H1 (cell line): Measurements from ENCODE around the gene TSC1. TPM values are rescaled to one million over a fixed set of nuclear protein-coding genes. Genes with fewer than 3 reads are reported as not detected.

ENCODE experiments used
- CTCF ChIA-PET: fragments of 300-600 bp; sonication (Branson Sonifier 250); formaldehyde crosslinking; loops from one replicate; lab custom pipeline; 2021; ENCODE audit not compliant: partially characterized antibody; lab: Charles Lee
- POLR2A ChIA-PET: fragments of 300-600 bp; sonication (Branson Sonifier 250); formaldehyde crosslinking; loops from one replicate; lab custom pipeline; 2021; ENCODE audit warnings: inconsistent platforms; ENCODE audit not compliant: partially characterized antibody; lab: Charles Lee
- DNase-seq, 2 experiments: peaks; one replicate each; pipeline versions ENCODE4 v3.0.0 to v3.0.0-alpha.2; 2010 to 2022; ENCODE audit warnings: low spot score in 2 of 2, low read depth in 1 of 2, mixed read lengths in 1 of 2
- FAIRE-seq: peaks from 2 replicates; lab custom pipeline; 2011; peaks lifted over from hg19 to GRCh38; lab: Jason Lieb, UNC
- H2AFZ ChIP-seq: 2 replicates; pipeline ENCODE4 v1.8.1; 2012; ENCODE audit warnings: low read length, inconsistent platforms
- H2AK5ac ChIP-seq: 2 replicates; pipeline ENCODE4 v1.6.1; 2013; ENCODE audit warnings: low read depth, low read length
- H2BK120ac ChIP-seq: replicated peaks from 2 replicates; pipeline ENCODE3; 2013; ENCODE audit warnings: low read depth, low read length, inconsistent platforms
- H2BK12ac ChIP-seq: 2 replicates; pipeline ENCODE4 v1.6.1; 2013; ENCODE audit warnings: low read depth, low read length
- H2BK15ac ChIP-seq: 2 replicates; pipeline ENCODE4 v1.6.1; 2013; ENCODE audit warnings: low read length
- H2BK20ac ChIP-seq: 2 replicates; pipeline ENCODE4 v1.6.1; 2013; ENCODE audit warnings: low read length
- H2BK5ac ChIP-seq: 2 replicates; pipeline ENCODE4 v1.6.1; 2013; ENCODE audit warnings: low read depth, low read length
- H3K14ac ChIP-seq: 2 replicates; pipeline ENCODE4 v1.6.1; 2013; ENCODE audit warnings: inconsistent platforms; ENCODE audit not compliant: insufficient read length
- H3K18ac ChIP-seq: 2 replicates; pipeline ENCODE4 v1.6.1; 2013; ENCODE audit warnings: low read length; ENCODE audit errors: extremely low read depth
- H3K23ac ChIP-seq: 2 replicates; pipeline ENCODE4 v1.6.1; 2013; ENCODE audit warnings: inconsistent platforms; ENCODE audit not compliant: insufficient read length
- H3K23me2 ChIP-seq: 2 replicates; pipeline ENCODE4 v1.6.1; 2013; ENCODE audit warnings: low read depth, low read length
- H3K27ac ChIP-seq: 2 replicates; pipeline ENCODE4 v1.6.1; 2011; ENCODE audit warnings: low read depth, low read length, inconsistent platforms
- H3K27me3 ChIP-seq, 4 experiments: replicated peaks in 1 of 4; 1 replicate in 1 of 4; 2 replicates in 3 of 4; pipeline versions ENCODE4 v1.6.1 to v1.8.1; 2011 to 2013; ENCODE audit warnings: low read length in 3 of 4, mild to moderate bottlenecking in 3 of 4, inconsistent platforms in 2 of 4, mixed read lengths in 2 of 4, moderate library complexity in 1 of 4; ENCODE audit not compliant: control insufficient read depth in 3 of 4, insufficient read depth in 3 of 4; ENCODE audit errors: extremely low read depth in 1 of 4
- H3K36me3 ChIP-seq, 4 experiments: 2 replicates each; pipeline versions ENCODE4 v1.6.1 to v1.8.1; 2011 to 2013; ENCODE audit warnings: mild to moderate bottlenecking in 4 of 4, low read length in 3 of 4, moderate library complexity in 2 of 4, control low read depth in 1 of 4, inconsistent platforms in 1 of 4; ENCODE audit not compliant: insufficient read depth in 4 of 4, control insufficient read depth in 2 of 4
- H3K4ac ChIP-seq: replicated peaks from 2 replicates; pipeline ENCODE3; 2013; ENCODE audit warnings: low read length, low read depth, mixed read lengths, inconsistent platforms; ENCODE audit not compliant: insufficient read length
- H3K4me1 ChIP-seq, 4 experiments: replicated peaks in 1 of 4; 1 replicate in 1 of 4; 2 replicates in 3 of 4; pipeline versions ENCODE4 v1.6.1 to v1.8.1; 2011 to 2013; ENCODE audit warnings: low read length in 3 of 4, inconsistent platforms in 2 of 4, mixed read lengths in 1 of 4; ENCODE audit not compliant: insufficient read depth in 4 of 4, control insufficient read depth in 3 of 4
- H3K4me2 ChIP-seq, 2 experiments: 2 replicates each; pipeline versions ENCODE4 v1.6.1 to v1.8.1; 2011 to 2013; ENCODE audit warnings: low read depth in 2 of 2, low read length in 2 of 2, control low read depth in 1 of 2, inconsistent platforms in 1 of 2, mild to moderate bottlenecking in 1 of 2; ENCODE audit not compliant: insufficient read depth in 1 of 2
- H3K4me3 ChIP-seq, 4 experiments: fragments of 200-600, 300-600 bp in 1 of 4; sonication (generic), shearing (Covaris generic), sonication (Bioruptor Twin) in 1 of 4; 2 replicates each; pipeline versions ENCODE4 v1.5.1 to v1.8.1; 2011 to 2016; ENCODE audit warnings: low read length in 4 of 4, low read depth in 3 of 4, control low read depth in 2 of 4, inconsistent platforms in 2 of 4, mild to moderate bottlenecking in 2 of 4, mixed read lengths in 1 of 4, moderate library complexity in 1 of 4; ENCODE audit not compliant: insufficient read depth in 2 of 4; ENCODE audit errors: extremely low read depth in 1 of 4
- H3K56ac ChIP-seq: replicated peaks from 2 replicates; pipeline ENCODE3; 2013; ENCODE audit warnings: low read depth, mild to moderate bottlenecking, mixed read lengths, low read length, inconsistent platforms; ENCODE audit not compliant: insufficient read length
- H3K79me1 ChIP-seq: 2 replicates; pipeline ENCODE4 v1.6.1; 2013; ENCODE audit warnings: low read depth, low read length, control low read depth
- H3K79me2 ChIP-seq, 2 experiments: 2 replicates each; pipeline versions ENCODE4 v1.6.1 to v1.8.1; 2012 to 2013; ENCODE audit warnings: low read length in 2 of 2, mild to moderate bottlenecking in 2 of 2, inconsistent platforms in 1 of 2; ENCODE audit not compliant: insufficient read depth in 2 of 2, control insufficient read depth in 1 of 2
- H3K9ac ChIP-seq, 4 experiments: replicated peaks in 1 of 4; 1 replicate in 1 of 4; 2 replicates in 3 of 4; pipeline versions ENCODE4 v1.6.1 to v1.8.1; 2011 to 2013; ENCODE audit warnings: low read depth in 3 of 4, low read length in 3 of 4, control low read depth in 2 of 4, mild to moderate bottlenecking in 2 of 4, moderate library complexity in 2 of 4, inconsistent platforms in 1 of 4; ENCODE audit errors: extremely low read depth in 1 of 4
- H3K9me3 ChIP-seq, 2 experiments: 2 replicates each; pipeline versions ENCODE4 v1.6.1 to v1.8.1; 2012 to 2013; ENCODE audit warnings: mild to moderate bottlenecking in 2 of 2, moderate library complexity in 2 of 2, control low read depth in 1 of 2, inconsistent platforms in 1 of 2, low read depth in 1 of 2, low read length in 1 of 2, mixed read lengths in 1 of 2; ENCODE audit not compliant: insufficient read depth in 2 of 2
- H4K20me1 ChIP-seq, 2 experiments: replicated peaks in 1 of 2; 2 replicates each; pipeline versions ENCODE3 to v1.8.1; 2011 to 2013; ENCODE audit warnings: inconsistent platforms in 2 of 2, low read length in 2 of 2, mild to moderate bottlenecking in 1 of 2; ENCODE audit not compliant: insufficient read depth in 2 of 2, control insufficient read depth in 1 of 2
- H4K5ac ChIP-seq: 2 replicates; pipeline ENCODE4 v1.6.1; 2013; ENCODE audit warnings: low read length, low read depth, mixed read lengths, inconsistent platforms; ENCODE audit not compliant: insufficient read length
- H4K8ac ChIP-seq: 2 replicates; pipeline ENCODE4 v1.8.0; 2013; ENCODE audit warnings: mild to moderate bottlenecking, moderate library complexity, low read length, inconsistent platforms; ENCODE audit not compliant: insufficient read depth; ENCODE audit errors: extremely low read depth
- H4K91ac ChIP-seq: replicated peaks from 2 replicates; pipeline ENCODE3; 2013; ENCODE audit warnings: low read length, mixed read lengths, inconsistent platforms; ENCODE audit not compliant: insufficient read length
- CBX5 ChIP-seq: fragments of 300-800, 300-1000 bp; sonication (generic); IDR thresholded peaks from 2 replicates; pipeline ENCODE4 v1.7.1; 2016; ENCODE audit warnings: antibody characterized with exemption, low read length, low read depth
- GTF2F1 ChIP-seq: IDR thresholded peaks from 2 replicates; pipeline ENCODE4 v1.6.1; 2012; ENCODE audit warnings: low read depth, low read length, improper control_type of control experiment, borderline replicate concordance
- JUN ChIP-seq: IDR thresholded peaks from 2 replicates; pipeline ENCODE4 v1.6.1; 2011; ENCODE audit warnings: low read depth, mild to moderate bottlenecking, improper control_type of control experiment, low read length
- KDM1A ChIP-seq: fragments of 200-600, 300-600 bp; sonication (generic); IDR thresholded peaks from 2 replicates; pipeline ENCODE4 v1.7.1; 2016; ENCODE audit warnings: mild to moderate bottlenecking, low read length, borderline replicate concordance
- MAFK ChIP-seq: IDR thresholded peaks from 2 replicates; pipeline ENCODE4 v1.6.1; 2012; ENCODE audit warnings: low read depth, mild to moderate bottlenecking, improper control_type of control experiment, low read length
- RAD21 ChIP-seq, 2 experiments: IDR thresholded peaks in 1 of 2; conservative IDR thresholded peaks in 1 of 2; 2 replicates each; pipeline ENCODE4 v1.6.1; 2011; ENCODE audit warnings: low read depth in 2 of 2, low read length in 2 of 2, improper control_type of control experiment in 1 of 2, inconsistent platforms in 1 of 2, mild to moderate bottlenecking in 1 of 2, moderate library complexity in 1 of 2
- RNF2 ChIP-seq: fragments of 200-900, 300-1000 bp; sonication (generic); IDR thresholded peaks from 2 replicates; pipeline ENCODE4 v1.7.1; 2016; ENCODE audit warnings: borderline replicate concordance, low read depth, mild to moderate bottlenecking, antibody characterized with exemption, low read length; ENCODE audit not compliant: poor library complexity, severe bottlenecking; ENCODE audit errors: missing control alignments
- SAP30 ChIP-seq: fragments of 300-600 bp; sonication (generic); IDR thresholded peaks from 2 replicates; pipeline ENCODE4 v1.7.1; 2012; ENCODE audit warnings: low read length, moderate library complexity, mild to moderate bottlenecking, inconsistent platforms; ENCODE audit not compliant: insufficient read depth, insufficient replicate concordance
- TAF1 ChIP-seq: IDR thresholded peaks from 2 replicates; pipeline ENCODE4 v1.6.1; 2011; ENCODE audit warnings: mild to moderate bottlenecking, low read depth, low read length
- YY1 ChIP-seq: IDR thresholded peaks from 2 replicates; pipeline ENCODE4 v1.6.1; 2011; ENCODE audit warnings: low read depth, mild to moderate bottlenecking, low read length
- WGBS, 2 experiments: shearing (Covaris generic) in 1 of 2; methylation state at CpG; one replicate each; pipeline versions ENCODE4 v1.1.6 to v1.1.7; 2013 to 2015; ENCODE audit warnings: low lambda C conversion rate in 2 of 2, mixed read lengths in 2 of 2, inconsistent platforms in 1 of 2, low coverage in 1 of 2, missing lambda C conversion rate in 1 of 2; ENCODE audit not compliant: insufficient replicate concordance in 2 of 2, insufficient coverage in 1 of 2, insufficient read length in 1 of 2; ENCODE audit errors: extremely low coverage in 1 of 2, missing lambda C conversion rate in 1 of 2; 5-methylcytosine and 5-hydroxymethylcytosine counted together
- polyA plus RNA-seq, 7 experiments: library from polyadenylated mRNA; depleted of rRNA in 3 of 7; stranded (reverse) in 5 of 7; unstranded in 2 of 7; fragments of >200 nt in 5 of 7; fragments of 200-250 nt in 2 of 7; gene quantifications; 1 replicate in 5 of 7; 2 replicates in 1 of 7; 4 replicates in 1 of 7; pipeline versions ENCODE4 v1.2.1 to v1.2.3, GENCODE V29; 2011 to 2013; ENCODE audit warnings: missing spikeins in 2 of 7, mixed read lengths in 2 of 7
- total RNA-seq: library from RNA; stranded (reverse); fragmentation: NEBNext Ultra II Directional; extraction: Animal tissue kit (Norgen Biotek cat#: 25700); gene quantifications from 2 replicates; pipeline ENCODE4 v1.2.1, GENCODE V29; 2021
- TF ChIP-seq, protein P1 (sequence below): IDR thresholded peaks from 2 replicates; pipeline ENCODE4 v1.6.1; 2012; ENCODE audit warnings: inconsistent platforms
- TF ChIP-seq, protein P2 (sequence below): IDR thresholded peaks from 2 replicates; pipeline ENCODE4 v1.6.1; 2011; ENCODE audit warnings: low read depth, mild to moderate bottlenecking, low read length; ENCODE audit not compliant: insufficient read depth

The TSC1 gene
- total and polyA plus RNA-seq, 2 of the 8 experiments (the other 6 are each of a cell fraction or from before 2014, with no cell fraction given) = 37.2 to 46.0 TPM

DNA sequence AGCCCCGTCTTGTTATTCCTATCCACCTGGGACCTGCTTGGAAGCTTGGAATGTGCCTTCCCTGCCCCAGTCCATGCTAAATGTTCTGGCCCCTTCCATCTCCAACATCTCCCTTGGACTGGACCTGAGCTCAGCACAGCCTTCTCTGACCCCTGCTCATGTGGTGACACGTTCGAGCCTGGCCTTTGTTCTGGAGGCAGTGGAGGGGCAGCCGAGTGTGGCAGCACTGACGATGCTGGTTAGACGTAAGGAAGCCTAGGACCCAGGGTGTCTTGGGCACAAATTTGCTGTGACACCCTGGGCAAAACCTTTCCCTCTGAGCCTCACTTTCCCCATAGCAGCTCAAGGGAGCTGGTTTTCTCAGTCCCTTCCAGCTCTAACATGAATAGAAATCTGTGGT, 61.8 kb downstream of the TSC1 start:
- H3K4me1 ChIP-seq = peaks cover 0 to 4% (median 0%) of the 10 kb centered on the region in 4 experiments; a peak in 2 of 7 replicates
- TF ChIP-seq RNF2 (no peak), MAFK (no peak), YY1 (no peak), TAF1 (no peak), SAP30 (no peak), CBX5 (no peak), RAD21 (IDR thresholded peaks at IDR 0.05 in 1 of 2, conservative IDR thresholded peaks at IDR 0.05 in 1 of 2; ENCODE audit: low read depth in 2 of 2, low read length in 2 of 2) (no peak), KDM1A (no peak), GTF2F1 (no peak), JUN (no peak)
- TF ChIP-seq, protein P1, sequence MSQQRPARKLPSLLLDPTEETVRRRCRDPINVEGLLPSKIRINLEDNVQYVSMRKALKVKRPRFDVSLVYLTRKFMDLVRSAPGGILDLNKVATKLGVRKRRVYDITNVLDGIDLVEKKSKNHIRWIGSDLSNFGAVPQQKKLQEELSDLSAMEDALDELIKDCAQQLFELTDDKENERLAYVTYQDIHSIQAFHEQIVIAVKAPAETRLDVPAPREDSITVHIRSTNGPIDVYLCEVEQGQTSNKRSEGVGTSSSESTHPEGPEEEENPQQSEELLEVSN = no peak
- TF ChIP-seq, protein P2, sequence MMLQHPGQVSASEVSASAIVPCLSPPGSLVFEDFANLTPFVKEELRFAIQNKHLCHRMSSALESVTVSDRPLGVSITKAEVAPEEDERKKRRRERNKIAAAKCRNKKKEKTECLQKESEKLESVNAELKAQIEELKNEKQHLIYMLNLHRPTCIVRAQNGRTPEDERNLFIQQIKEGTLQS = no peak
- TF ChIP-seq, all 59 proteins: peak for 0
- DNase-seq (no peak), FAIRE-seq (no peak)
- H3K27me3 ChIP-seq = peaks cover 0 to 5% (median 2%) of the 10 kb centered on the region in 4 experiments; a peak in 3 of 7 replicates
- H4K8ac ChIP-seq = no peak overlapping the region
- CTCF ChIA-PET = interaction anchor here (0.8 to 15.0 kb wide), 4 partner anchors 14 to 61 kb away, joined by 3 to 115 read pairs (median 5); no protein-coding TSS in a partner anchor
- no peak overlapping the region for H2AFZ ChIP-seq
- H3K4me2 ChIP-seq = no peak overlapping the region
- H2BK5ac ChIP-seq = no peak overlapping the region
- H4K91ac ChIP-seq = no peak overlapping the region
- POLR2A ChIA-PET = no interaction called here
- H3K4ac ChIP-seq = no peak overlapping the region
- H3K4me3 ChIP-seq = no peak overlapping the region
- no peak overlapping the region for H3K14ac ChIP-seq
- H3K79me1 ChIP-seq = no peaks in the 10 kb centered on the region
- H3K36me3 ChIP-seq = no peaks in the 10 kb centered on the region
- peaks cover 7% of the 10 kb centered on the region; the same call in 1 of the 2 replicates for H3K23me2 ChIP-seq
- H2AK5ac ChIP-seq = no peak overlapping the region
- no peaks in the 10 kb centered on the region for H4K20me1 ChIP-seq
- H3K27ac ChIP-seq = no peak overlapping the region
- no peak overlapping the region for H3K18ac ChIP-seq
- 89% methylated on average over 6 of the region's 6 CpGs; no CpG with 5 or more reads in 1 of the 2 experiments for WGBS, 2 experiments
- H3K56ac ChIP-seq = no peak overlapping the region
- H3K79me2 ChIP-seq = no peaks in the 10 kb centered on the region
- H3K9ac ChIP-seq = no peak overlapping the region
- H2BK12ac ChIP-seq = peak overlapping the region; percentile 60; the same call in 1 of the 2 replicates
- H3K23ac ChIP-seq = no peak overlapping the region
- H4K5ac ChIP-seq = no peak overlapping the region
- H2BK120ac ChIP-seq = no peak overlapping the region
- H2BK20ac ChIP-seq = no peak overlapping the region
- no peak overlapping the region for H2BK15ac ChIP-seq
- no peaks in the 10 kb centered on the region for H3K9me3 ChIP-seq
